K562 (cell line): ENCODE data around the gene NUDCD3.

Experiments
- NR2C2 ChIP-seq, 2 experiments: fragments of 200-800 bp in 1 of 2; sonication (Bioruptor generic) in 1 of 2; sonication (generic) in 1 of 2; formaldehyde crosslinking in 1 of 2; IDR thresholded peaks; 2 replicates each; pipeline versions ENCODE4 v1.6.1 to v1.8.0; 2016 to 2022; ENCODE audit warnings: mild to moderate bottlenecking in 1 of 2, missing compliant biosample characterization in 1 of 2, missing genetic modification characterization in 1 of 2, missing genetic modification reagents in 1 of 2
- POLR2AphosphoS5 ChIP-seq: IDR thresholded peaks from 2 replicates; pipeline ENCODE4 v1.6.1; 2011; ENCODE audit warnings: mild to moderate bottlenecking, low read depth, low read length, moderate library complexity; ENCODE audit not compliant: control insufficient read depth, insufficient read depth
- TFAM ChIP-seq: fragments of 250-450 bp; sonication (Bioruptor Pico); conservative IDR thresholded peaks from 2 replicates; pipeline ENCODE4 v1.5.0; 2021; ENCODE audit warnings: mild to moderate bottlenecking, moderate library complexity
- ZNF12 ChIP-seq: sonication (generic); formaldehyde crosslinking; IDR thresholded peaks from 2 replicates; pipeline ENCODE4 v1.4.0; 2020; ENCODE audit warnings: mild to moderate bottlenecking, missing genetic modification reagents
- ZNF644 ChIP-seq: fragments of 200-800 bp; sonication (Bioruptor generic); IDR thresholded peaks from 2 replicates; pipeline ENCODE4 v1.6.1; 2016; ENCODE audit warnings: low read depth, missing genetic modification characterization, missing compliant biosample characterization
- TF ChIP-seq, protein P1 (sequence below), 3 experiments: fragments of 200-800 bp in 1 of 3; fragments of 250-450 bp in 1 of 3; fragments of 450-650 bp in 1 of 3; sonication (Bioruptor Pico) in 1 of 3; sonication (Bioruptor generic) in 1 of 3; formaldehyde crosslinking in 1 of 3; IDR thresholded peaks; 2 replicates each; pipeline versions ENCODE4 v1.6.1 to v1.8.0; 2016 to 2022; ENCODE audit warnings: mild to moderate bottlenecking in 2 of 3, missing genetic modification characterization in 2 of 3, missing compliant biosample characterization in 1 of 3, moderate library complexity in 1 of 3
- TF ChIP-seq, protein P2 (sequence below), 3 experiments: IDR thresholded peaks in 2 of 3; conservative IDR thresholded peaks in 1 of 3; 2 replicates each; pipeline ENCODE4 v1.5.1; 2011 to 2012; ENCODE audit warnings: low read length in 3 of 3, mild to moderate bottlenecking in 3 of 3, control low read depth in 2 of 3, improper control_type of control experiment in 1 of 3, inconsistent platforms in 1 of 3, low read depth in 1 of 3, mixed read lengths in 1 of 3, moderate library complexity in 1 of 3; ENCODE audit not compliant: insufficient read depth in 2 of 3
- TF ChIP-seq, protein P3 (sequence below): sonication (generic); formaldehyde crosslinking; IDR thresholded peaks from 2 replicates; pipeline ENCODE4 v1.5.0; 2020; ENCODE audit warnings: missing genetic modification reagents
- TF ChIP-seq, protein P4 (sequence below), 2 experiments: fragments of 450-650 bp in 1 of 2; sonication (generic) in 1 of 2; formaldehyde crosslinking in 1 of 2; IDR thresholded peaks in 1 of 2; conservative IDR thresholded peaks in 1 of 2; 2 replicates each; pipeline versions ENCODE4 v1.6.1 to v1.8.1; 2016 to 2023; ENCODE audit warnings: mild to moderate bottlenecking in 2 of 2, moderate library complexity in 2 of 2, inconsistent platforms in 1 of 2, missing genetic modification reagents in 1 of 2
- TF ChIP-seq, protein P5 (sequence below): fragments of 450-650 bp; formaldehyde crosslinking; IDR thresholded peaks from 2 replicates; pipeline ENCODE4 v1.4.0; 2022; ENCODE audit warnings: missing genetic modification characterization

DNA sequence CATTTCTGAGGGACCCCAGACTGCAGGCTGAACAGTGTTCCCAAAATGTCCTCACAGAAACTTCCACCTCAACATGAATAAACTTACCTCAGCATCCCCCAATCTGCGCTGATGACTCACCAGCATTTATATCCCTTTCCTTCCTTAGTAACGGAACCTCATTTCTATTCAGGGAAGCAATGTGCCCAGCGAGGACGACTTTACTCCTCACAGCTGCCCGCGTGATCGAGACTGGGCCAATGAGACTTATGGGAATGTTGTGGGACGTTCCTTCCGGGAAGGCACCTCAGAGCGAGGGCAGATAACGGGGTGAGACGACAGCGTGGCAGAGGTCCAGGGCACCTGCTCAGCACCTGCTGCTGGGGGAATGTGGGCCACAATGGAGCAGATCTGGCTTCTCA lies 91.9 kb downstream of the NUDCD3 start:
- TF ChIP-seq, protein P1, sequence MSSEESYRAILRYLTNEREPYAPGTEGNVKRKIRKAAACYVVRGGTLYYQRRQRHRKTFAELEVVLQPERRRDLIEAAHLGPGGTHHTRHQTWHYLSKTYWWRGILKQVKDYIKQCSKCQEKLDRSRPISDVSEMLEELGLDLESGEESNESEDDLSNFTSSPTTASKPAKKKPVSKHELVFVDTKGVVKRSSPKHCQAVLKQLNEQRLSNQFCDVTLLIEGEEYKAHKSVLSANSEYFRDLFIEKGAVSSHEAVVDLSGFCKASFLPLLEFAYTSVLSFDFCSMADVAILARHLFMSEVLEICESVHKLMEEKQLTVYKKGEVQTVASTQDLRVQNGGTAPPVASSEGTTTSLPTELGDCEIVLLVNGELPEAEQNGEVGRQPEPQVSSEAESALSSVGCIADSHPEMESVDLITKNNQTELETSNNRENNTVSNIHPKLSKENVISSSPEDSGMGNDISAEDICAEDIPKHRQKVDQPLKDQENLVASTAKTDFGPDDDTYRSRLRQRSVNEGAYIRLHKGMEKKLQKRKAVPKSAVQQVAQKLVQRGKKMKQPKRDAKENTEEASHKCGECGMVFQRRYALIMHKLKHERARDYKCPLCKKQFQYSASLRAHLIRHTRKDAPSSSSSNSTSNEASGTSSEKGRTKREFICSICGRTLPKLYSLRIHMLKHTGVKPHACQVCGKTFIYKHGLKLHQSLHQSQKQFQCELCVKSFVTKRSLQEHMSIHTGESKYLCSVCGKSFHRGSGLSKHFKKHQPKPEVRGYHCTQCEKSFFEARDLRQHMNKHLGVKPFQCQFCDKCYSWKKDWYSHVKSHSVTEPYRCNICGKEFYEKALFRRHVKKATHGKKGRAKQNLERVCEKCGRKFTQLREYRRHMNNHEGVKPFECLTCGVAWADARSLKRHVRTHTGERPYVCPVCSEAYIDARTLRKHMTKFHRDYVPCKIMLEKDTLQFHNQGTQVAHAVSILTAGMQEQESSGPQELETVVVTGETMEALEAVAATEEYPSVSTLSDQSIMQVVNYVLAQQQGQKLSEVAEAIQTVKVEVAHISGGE (CRISPR knock-in tag; IDR thresholded peaks at IDR 0.05) = no peak
- TF ChIP-seq ZNF644 (tag) (no peak), POLR2AphosphoS5 (no peak), TFAM (no peak), NR2C2 (CRISPR knock-in tag; IDR thresholded peaks at IDR 0.05) (no peak), NR2C2 (tag; IDR thresholded peaks at IDR 0.05) (no peak), ZNF12 (CRISPR knock-in tag) (no peak)
- TF ChIP-seq, protein P2, sequence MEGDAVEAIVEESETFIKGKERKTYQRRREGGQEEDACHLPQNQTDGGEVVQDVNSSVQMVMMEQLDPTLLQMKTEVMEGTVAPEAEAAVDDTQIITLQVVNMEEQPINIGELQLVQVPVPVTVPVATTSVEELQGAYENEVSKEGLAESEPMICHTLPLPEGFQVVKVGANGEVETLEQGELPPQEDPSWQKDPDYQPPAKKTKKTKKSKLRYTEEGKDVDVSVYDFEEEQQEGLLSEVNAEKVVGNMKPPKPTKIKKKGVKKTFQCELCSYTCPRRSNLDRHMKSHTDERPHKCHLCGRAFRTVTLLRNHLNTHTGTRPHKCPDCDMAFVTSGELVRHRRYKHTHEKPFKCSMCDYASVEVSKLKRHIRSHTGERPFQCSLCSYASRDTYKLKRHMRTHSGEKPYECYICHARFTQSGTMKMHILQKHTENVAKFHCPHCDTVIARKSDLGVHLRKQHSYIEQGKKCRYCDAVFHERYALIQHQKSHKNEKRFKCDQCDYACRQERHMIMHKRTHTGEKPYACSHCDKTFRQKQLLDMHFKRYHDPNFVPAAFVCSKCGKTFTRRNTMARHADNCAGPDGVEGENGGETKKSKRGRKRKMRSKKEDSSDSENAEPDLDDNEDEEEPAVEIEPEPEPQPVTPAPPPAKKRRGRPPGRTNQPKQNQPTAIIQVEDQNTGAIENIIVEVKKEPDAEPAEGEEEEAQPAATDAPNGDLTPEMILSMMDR (IDR thresholded peaks at IDR 0.05 in 2 of 3, conservative IDR thresholded peaks at IDR 0.05 in 1 of 3; ENCODE audit: insufficient read depth in 2 of 3, low read depth in 1 of 3, low read length in 3 of 3) = no peak
- TF ChIP-seq, protein P3, sequence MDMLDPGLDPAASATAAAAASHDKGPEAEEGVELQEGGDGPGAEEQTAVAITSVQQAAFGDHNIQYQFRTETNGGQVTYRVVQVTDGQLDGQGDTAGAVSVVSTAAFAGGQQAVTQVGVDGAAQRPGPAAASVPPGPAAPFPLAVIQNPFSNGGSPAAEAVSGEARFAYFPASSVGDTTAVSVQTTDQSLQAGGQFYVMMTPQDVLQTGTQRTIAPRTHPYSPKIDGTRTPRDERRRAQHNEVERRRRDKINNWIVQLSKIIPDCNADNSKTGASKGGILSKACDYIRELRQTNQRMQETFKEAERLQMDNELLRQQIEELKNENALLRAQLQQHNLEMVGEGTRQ (CRISPR knock-in tag) = no peak
- TF ChIP-seq, protein P4, sequence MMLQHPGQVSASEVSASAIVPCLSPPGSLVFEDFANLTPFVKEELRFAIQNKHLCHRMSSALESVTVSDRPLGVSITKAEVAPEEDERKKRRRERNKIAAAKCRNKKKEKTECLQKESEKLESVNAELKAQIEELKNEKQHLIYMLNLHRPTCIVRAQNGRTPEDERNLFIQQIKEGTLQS (IDR thresholded peaks at IDR 0.05) = no peak
- TF ChIP-seq, protein P4 (CRISPR knock-in tag; conservative IDR thresholded peaks at IDR 0.05) = no peak
- TF ChIP-seq, protein P5, sequence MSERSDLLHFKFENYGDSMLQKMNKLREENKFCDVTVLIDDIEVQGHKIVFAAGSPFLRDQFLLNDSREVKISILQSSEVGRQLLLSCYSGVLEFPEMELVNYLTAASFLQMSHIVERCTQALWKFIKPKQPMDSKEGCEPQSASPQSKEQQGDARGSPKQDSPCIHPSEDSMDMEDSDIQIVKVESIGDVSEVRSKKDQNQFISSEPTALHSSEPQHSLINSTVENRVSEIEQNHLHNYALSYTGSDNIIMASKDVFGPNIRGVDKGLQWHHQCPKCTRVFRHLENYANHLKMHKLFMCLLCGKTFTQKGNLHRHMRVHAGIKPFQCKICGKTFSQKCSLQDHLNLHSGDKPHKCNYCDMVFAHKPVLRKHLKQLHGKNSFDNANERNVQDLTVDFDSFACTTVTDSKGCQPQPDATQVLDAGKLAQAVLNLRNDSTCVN (CRISPR knock-in tag) = no peak
